ENCODE data around the gene PDGFRA.

The PDGFRA gene

GRCh38 chr4:54254116-54254914 lies 25.2 kb downstream of the PDGFRA start:
- DNase-seq (ENCODE audit: insufficient read length, low spot score) (no peak), FAIRE-seq (no peak)
- TF ChIP-seq, protein P1, sequence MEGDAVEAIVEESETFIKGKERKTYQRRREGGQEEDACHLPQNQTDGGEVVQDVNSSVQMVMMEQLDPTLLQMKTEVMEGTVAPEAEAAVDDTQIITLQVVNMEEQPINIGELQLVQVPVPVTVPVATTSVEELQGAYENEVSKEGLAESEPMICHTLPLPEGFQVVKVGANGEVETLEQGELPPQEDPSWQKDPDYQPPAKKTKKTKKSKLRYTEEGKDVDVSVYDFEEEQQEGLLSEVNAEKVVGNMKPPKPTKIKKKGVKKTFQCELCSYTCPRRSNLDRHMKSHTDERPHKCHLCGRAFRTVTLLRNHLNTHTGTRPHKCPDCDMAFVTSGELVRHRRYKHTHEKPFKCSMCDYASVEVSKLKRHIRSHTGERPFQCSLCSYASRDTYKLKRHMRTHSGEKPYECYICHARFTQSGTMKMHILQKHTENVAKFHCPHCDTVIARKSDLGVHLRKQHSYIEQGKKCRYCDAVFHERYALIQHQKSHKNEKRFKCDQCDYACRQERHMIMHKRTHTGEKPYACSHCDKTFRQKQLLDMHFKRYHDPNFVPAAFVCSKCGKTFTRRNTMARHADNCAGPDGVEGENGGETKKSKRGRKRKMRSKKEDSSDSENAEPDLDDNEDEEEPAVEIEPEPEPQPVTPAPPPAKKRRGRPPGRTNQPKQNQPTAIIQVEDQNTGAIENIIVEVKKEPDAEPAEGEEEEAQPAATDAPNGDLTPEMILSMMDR (IDR thresholded peaks at IDR 0.05; ENCODE audit: insufficient read depth, missing control alignments) = no peak

- TF ChIP-seq, protein P1 (IDR thresholded peaks at IDR 0.05; ENCODE audit: insufficient read depth, missing control alignments) = no peak
- DNase-seq (ENCODE audit: insufficient read length, low spot score) (no peak), FAIRE-seq (no peak)
These were observed 25.8 kb downstream of the PDGFRA start for GRCh38 chr4:54254915-54255246.

DNA sequence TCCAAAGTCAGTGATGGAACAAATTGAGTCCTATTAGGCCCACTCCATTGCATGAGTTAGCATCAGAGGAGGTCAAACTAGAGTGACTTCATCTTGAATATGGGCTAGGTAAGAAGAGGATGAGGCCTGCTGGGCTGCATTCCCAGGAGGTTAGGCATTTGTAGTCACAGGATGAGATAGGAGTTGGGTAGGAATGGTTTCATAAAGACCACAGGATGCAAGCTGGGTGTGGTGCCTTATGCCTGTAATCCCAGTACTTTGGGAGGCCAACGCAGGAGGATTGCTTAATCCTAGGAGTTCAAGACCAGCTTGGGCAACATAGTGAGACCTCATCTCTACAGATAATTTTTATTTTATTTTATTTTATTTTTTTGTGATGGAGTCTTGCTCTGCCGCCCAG lies 26.8 kb downstream of the PDGFRA start:
- DNase-seq (ENCODE audit: insufficient read length, low spot score) = no peak
- FAIRE-seq = no peak
- TF ChIP-seq, protein P1 (IDR thresholded peaks at IDR 0.05; ENCODE audit: insufficient read depth, missing control alignments) = no peak

- TF ChIP-seq, protein P1 (IDR thresholded peaks at IDR 0.05; ENCODE audit: insufficient read depth, missing control alignments) = no peak
- FAIRE-seq (no peak), DNase-seq (ENCODE audit: insufficient read length, low spot score) (no peak)
These were observed 27.7 kb downstream of the PDGFRA start for GRCh38 chr4:54256491-54257486.

DNA sequence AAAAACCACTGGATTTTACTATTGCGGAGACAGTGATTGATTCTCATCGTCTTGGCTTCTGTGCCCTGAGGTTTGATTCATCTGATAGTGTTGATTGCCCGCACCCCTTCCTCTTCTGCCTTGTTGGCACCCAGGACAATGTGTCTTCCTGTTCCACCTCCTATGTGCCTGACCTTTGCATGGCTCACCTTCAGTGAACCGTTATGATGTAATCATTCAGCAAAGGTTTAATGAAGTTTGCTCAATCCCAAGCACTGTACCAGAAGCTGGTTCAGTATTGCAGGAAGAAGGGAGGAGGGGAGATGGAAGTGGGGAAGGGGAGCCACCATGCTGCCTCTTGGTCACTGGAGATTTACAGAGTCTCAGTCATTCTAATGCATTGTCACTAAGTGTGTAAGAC lies 36.3 kb downstream of the PDGFRA start:
- DNase-seq (ENCODE audit: insufficient read length, low spot score) (no peak), FAIRE-seq (no peak)
- TF ChIP-seq, protein P1 (IDR thresholded peaks at IDR 0.05; ENCODE audit: insufficient read depth, missing control alignments) = no peak

DNA sequence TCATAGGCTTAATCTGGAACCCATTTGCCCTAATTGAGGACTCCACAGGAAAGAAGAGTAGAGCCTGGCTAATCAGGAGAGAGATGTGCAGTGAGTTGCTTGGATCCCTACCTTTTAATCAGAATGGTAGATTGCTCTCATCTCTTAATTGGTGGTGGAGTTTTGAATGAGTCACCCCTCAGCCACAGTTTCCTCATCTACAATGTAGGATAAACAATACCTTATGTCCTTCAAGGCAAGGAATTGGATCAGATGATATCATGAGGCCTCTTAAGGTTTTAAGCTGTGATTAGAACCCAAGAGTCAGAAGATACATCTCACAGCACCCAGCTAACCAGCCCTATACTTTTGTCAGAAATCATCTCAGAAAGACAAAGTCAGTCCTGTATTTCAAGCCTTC lies 39.1 kb downstream of the PDGFRA start:
- FAIRE-seq (no peak), DNase-seq (ENCODE audit: insufficient read length, low spot score) (no peak)
- TF ChIP-seq, protein P1 (IDR thresholded peaks at IDR 0.05; ENCODE audit: insufficient read depth, missing control alignments) = no peak

Measured in D721Med (cell line).